GM20000 (cell line): ENCODE results near the gene PIPOX.

ENCODE experiments used
- DNase-seq: peaks from one replicate; pipeline ENCODE4 v3.0.0; 2012; ENCODE audit warnings: low spot score
- TF ChIP-seq, protein P1 (sequence below): IDR thresholded peaks from 2 replicates; pipeline ENCODE4 v1.5.1; 2012; ENCODE audit warnings: mild to moderate bottlenecking, control low read depth; ENCODE audit errors: extremely low read depth, missing control alignments

PIPOX gene

DNA sequence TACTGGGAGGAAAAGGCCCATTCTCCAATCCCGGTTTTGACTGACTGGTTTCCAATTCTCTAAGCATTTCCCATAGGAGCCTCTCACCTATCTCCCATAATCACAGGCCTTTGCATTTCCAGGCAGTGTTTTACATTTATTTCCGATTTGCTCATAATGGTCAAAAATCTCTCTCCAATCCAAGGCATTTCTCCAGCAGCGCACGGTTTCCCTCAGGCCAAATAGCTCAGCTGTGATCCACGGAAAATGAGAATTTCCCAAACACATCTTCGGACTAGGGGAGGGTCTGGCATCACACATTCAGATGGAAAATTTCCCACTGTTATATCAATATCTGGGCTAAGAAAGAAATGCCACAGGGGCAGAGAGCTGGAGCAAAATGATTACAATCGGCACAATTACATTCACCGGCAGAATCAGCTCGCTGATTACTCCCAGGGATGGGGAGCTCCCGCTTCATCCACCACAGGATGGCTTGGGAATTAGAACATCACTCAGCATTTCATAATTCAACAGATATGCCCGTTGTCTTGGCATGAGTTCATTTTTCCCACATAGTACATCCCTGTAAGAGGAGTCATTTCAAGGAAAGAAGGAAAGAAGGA, 6.7 kb downstream of the PIPOX start:
- no peak for DNase-seq
- TF ChIP-seq, protein P1, sequence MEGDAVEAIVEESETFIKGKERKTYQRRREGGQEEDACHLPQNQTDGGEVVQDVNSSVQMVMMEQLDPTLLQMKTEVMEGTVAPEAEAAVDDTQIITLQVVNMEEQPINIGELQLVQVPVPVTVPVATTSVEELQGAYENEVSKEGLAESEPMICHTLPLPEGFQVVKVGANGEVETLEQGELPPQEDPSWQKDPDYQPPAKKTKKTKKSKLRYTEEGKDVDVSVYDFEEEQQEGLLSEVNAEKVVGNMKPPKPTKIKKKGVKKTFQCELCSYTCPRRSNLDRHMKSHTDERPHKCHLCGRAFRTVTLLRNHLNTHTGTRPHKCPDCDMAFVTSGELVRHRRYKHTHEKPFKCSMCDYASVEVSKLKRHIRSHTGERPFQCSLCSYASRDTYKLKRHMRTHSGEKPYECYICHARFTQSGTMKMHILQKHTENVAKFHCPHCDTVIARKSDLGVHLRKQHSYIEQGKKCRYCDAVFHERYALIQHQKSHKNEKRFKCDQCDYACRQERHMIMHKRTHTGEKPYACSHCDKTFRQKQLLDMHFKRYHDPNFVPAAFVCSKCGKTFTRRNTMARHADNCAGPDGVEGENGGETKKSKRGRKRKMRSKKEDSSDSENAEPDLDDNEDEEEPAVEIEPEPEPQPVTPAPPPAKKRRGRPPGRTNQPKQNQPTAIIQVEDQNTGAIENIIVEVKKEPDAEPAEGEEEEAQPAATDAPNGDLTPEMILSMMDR: no peak

DNA sequence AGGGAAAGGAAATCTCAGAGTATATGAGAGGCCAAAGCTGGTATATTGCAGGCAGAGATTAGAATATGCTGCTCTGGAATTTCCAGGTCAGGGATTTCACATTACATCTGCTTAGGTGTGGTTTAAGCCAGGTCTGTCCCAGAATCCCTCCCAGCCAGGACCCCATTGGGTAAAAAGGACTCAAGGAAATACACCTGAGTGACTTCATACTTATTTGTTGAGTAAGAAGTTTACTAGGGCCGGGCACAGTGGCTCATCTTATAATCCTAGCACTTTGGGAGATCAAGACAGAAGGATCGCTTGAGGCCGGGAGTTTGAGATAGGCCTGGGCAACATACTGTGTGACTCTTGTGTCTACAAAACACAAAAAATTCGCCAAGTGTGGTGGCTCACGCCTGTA, 7.2 kb downstream of the PIPOX start:
- TF ChIP-seq, protein P1: no peak
- no peak for DNase-seq

DNA sequence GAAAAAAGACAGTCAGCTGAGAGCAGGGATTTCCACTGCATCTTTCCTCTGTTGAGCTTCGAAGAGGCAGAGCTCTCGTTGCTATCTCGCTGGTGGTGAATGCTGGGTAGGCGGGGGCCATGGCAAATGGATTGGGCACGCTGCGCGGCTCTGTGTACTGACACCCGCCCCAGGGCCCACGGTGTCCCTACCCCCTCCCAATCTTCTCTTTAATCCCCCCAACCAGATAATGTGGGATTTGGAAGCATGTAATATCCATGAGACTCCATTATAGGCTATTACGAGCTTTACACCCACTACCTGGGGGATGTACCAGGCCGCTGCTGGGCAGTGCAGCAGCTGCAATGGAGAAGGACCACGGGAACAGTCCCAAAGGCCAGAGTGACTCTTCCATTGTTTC, 8.3 kb downstream of the PIPOX start:
- TF ChIP-seq, protein P1: no peak
- DNase-seq: no peak

DNA sequence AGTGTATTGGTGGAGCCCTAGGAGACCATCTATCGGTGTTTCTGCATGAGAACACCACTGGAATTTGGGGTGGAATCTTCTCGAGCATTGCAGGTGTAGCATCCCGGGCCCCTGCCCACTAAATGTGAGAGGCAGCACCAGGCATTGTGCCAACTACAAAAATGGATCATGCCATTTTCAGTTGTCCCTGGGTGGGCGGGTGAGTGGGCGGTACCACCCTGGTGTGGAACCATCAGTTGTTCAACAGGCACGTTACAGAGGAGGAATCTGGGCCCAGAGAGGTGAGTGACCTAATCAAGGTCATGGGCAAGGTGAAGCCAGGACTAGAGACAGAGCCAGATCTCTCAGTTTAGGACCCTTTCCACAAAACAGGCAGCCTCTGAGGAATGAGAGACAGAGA, 8.8 kb downstream of the PIPOX start:
- TF ChIP-seq, protein P1: no peak

DNA sequence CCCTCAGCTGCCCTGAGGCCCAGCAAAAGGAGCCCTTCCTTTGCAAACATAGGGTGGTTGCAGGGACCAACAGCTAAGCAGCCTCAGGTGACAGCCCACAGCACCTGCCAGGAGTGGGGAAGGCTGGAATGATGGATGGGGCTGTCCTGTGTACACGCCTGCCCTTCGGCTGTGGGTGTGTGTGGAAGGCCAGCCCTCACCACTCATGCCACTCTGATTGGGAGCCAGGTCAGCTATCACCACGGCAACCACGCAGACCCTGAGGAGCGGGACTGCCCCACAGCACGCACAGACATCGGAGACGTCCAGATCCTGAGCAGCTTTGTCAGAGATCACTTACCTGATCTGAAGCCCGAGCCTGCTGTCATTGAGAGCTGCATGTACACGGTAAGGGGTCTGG, 11.9 kb downstream of the PIPOX start:
- no peak for DNase-seq
- TF ChIP-seq, protein P1: no peak

More for the DNA sequence above, 8.8 kb downstream of the PIPOX start:
- DNase-seq: no peak

DNA sequence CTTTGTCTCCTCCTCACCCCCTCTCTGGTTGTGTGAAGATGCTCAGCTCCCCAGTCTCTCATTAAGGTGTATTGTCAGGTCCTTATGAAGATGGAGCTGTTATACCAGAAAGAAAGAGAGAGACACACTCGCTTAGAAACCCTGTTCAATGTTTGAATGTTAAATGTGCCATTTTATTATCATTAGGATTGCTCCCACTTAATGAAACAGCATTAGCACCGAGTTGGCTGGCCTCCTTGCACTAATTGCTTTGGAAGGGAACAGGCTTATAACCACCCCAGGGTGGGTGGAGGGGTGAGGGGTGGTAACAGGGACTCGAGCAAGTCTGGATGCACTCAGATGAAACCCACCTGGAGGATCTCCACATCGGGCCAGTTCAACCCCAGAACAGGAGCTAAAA, 14.4 kb downstream of the PIPOX start:
- no peak for DNase-seq
- TF ChIP-seq, protein P1: no peak

DNA sequence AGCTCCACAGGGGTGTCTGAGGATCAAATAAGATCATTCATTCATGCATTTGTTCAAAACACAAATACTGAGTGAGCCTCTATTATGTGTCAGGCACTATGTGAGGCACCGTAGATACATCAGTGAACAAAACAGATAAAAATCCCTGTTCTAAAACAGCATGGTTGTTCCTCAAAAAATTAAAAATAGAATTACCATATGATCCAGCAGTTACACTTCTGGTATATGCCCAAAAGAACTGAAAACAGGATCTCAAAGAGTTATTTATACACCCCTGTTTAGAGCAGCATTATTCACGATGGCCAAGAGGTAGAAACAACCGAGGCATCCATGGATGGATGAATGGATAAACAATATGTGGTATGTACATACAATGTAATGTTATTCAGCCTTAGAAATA, 15.4 kb downstream of the PIPOX start:
- no peak for DNase-seq
- TF ChIP-seq, protein P1: no peak
